GM11168 (cell line): ENCODE data around the gene RAB19.
"Not testable (repeated sequence)": the region's sequence is repeated elsewhere in the genome, so short reads cannot be mapped to it uniquely, and the experiment has no call there.

Experiments used
- in situ Hi-C: fragments of 300-500 bp; cut with MboI; formaldehyde crosslinking; loops from one replicate; pipeline ENCODE4 v1.12.0; 2022; ENCODE audit warnings: low sequenced_read_pairs; ENCODE audit not compliant: unreplicated experiment

The RAB19 gene

DNA sequence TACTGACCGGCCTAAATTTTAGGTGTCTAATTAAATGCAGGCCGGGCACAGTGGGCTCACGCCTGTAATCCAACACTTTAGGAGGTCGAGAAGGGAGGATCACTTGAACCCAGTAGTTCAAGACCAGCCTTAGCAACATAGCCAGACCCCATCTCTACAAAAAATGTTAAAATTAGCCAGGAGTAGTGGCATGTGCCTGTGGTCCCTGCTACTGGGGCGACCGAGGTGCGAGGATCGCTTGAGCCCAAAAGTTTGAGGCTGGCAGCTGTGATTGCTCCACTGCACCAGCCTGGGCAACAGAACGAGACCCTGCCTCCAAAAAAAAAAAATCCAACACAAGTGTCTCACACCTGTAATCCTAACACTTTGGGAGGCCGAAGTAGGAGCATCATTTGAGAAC lies 5.0 kb upstream of the RAB19 start:
- in situ Hi-C loops, result no loop called here

DNA sequence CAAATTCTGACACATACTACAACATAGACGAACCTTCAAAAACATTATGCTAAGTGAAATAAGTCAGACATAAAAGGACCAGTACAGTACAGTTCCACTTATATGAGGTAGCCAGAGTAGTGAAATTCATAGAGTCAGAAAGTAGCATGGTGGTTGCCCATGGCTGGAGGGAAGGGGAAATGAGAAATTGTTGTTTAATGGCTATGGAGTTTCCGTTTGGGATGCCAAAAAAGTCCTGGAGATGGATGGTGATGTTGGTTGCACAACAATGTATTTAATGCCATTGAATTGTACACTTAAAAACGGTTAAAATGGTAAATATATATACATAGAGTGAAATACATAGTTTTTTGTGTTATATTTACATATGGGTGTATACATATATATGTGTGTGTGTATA lies 3.5 kb upstream of the RAB19 start:
- in situ Hi-C loops, result no loop called here

DNA sequence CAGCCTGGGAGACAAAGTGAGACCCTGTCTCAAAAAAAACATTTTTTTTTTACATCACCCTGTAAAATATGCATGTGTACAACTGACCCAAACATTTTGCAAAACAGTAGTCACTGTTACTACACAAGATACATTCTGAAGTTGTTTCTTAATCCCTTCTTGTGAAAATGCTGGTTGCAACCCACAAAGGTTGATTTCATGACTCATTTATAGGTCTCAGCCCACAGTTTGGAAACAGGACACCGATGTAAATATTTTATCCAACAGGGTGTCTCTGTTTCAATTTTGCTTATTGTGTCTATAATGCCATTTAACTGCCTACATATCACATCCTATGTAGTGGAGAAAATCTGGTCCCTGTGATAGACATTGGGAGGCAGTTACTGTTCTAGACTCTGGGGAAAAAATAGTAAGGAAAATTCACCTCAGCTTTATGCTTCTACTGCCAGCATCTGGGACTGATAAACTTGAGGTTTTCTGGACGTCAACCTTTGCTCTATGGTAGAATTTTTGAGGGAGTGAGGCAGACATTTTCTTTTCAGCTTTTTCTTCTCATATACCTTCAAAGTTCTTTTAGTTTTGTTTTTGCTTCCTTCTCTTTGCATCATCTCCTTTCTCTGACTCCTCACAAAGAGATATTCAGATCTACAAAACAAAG lies 1.6 kb upstream of the RAB19 start:
- in situ Hi-C loops, result no loop called here

DNA sequence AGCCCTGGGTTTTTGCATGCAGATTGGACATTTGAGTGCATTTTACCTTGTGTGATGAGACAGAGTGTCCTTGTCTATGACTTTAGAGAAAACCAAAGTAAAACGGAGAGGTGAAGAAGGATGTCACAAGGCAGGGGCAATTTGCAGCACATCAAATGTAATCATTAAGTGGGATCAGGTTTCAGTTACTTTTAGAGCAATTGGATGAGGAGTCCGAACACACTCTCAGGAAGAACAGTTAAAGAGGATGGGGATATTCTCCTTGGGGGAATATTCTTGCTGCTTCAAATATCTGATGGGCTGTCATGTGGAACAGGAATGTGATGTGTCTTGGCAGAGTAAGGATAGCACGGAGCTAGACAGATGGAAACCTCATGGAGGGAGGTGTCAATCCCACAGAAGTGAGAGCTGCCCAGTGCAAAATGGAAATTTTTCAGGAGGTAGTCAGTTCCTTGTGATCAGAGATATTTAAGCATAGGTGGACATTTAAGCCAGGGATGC lies 757 bp downstream of the RAB19 start:
- in situ Hi-C loops, result no loop called here

DNA sequence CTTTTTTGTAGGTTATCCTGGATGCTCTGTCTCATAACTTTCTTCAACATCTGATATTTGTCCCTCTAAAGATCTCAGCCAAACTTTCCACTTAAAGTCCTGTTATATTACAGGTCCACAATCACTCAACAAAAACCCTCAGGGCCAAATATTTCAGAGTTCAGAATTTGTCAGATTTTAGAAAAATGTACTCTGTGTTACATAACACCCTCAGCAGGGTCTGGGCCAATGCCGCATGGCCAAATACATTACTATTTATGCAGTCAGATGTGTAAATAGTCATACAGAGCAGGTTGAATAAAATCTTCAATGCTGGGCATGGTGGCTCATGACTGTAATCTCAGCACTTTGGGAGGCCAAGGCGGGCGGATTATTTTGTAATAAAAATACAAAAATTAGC lies 11.5 kb downstream of the RAB19 start:
- in situ Hi-C loops, result no loop called here

DNA sequence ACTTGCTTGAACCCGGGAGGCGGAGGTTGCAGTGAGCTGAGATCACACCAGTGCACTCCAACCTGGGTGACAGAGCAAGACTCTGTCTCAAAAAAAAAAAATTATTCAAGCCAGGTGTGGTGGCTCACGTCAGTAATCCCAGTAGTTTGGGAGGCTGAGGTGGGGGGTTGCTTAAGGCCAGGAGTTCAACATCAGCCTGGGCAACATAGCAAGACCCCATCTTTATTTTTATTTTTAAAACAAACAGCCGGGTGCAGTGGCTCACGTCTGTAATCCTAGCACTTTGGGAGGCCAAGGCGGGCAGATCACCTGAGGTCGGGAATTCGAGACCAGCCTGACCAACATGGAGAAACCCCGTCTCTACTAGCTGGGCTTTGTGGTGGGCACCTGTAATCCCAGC lies 12.0 kb downstream of the RAB19 start:
- in situ Hi-C loops, result not testable (repeated sequence)

DNA sequence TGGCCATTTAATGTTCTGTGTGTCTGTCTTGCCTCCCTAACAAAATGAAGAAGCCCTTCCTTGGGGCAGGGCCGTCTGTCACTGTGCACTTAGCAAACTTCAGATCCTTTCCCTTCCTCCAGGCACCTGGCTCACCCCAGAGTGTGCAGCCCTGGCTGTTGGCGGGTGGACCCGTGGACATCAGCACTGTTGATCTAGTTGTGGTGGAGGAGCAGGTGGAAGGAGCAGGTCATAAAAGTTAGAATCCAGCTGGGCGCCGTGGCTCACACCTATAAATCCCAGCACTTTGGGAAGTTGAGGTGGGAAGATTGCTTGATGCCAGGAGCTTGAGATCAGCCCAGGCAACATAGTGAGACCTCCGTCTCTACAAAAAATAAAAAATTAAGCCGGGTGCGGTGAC lies 12.7 kb downstream of the RAB19 start:
- in situ Hi-C loops, result no loop called here

DNA sequence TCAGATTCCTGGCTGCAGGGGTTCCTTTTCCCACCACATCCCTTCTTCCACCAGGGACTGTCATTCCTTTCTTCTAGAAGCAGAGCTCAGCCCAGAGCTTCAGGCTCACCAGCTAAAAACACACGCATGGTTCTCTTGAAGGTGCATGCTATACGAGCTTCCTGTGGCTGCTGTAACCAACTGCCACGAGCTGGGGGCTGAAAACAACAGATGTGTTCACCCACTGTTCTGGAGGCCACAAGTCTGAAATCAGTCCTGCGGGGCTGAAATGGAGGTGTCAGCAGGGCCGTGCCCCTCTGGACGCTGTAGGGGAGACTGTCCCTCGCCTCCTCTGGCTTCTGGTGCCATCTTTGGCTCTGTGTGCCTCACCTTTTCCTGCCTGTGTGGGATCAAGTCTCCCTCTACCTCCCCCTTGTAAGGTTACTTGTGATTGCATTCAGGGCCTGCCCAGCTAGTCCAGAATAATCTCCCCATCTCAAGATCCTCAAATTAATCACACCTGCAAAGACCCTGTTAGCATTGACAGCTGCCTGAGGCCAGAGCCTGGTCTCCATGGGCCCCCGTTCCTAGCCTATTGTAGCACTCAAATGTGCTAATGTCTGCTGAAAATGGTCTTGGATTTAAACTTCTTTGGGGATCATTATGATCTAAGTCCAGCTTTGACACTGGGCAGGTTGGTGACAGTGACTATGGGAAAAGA lies 13.7 kb downstream of the RAB19 start:
- in situ Hi-C loops, result no loop called here

DNA sequence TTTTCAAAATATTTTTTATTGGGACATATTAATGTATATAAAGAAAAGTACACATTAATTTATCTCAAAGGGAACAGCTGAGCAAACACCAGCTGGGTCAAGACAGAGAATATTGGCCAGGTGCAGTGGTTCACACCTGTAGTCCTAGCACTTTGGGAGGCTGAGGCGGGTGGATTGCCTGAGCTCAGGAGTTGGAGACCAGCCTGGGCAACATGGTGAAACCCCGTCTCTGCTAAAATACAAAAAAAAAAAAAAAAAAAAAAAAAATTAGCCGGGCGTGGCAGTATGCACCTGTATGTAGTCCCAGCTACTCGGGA lies 14.3 kb downstream of the RAB19 start:
- in situ Hi-C loops, result not testable (repeated sequence)

DNA sequence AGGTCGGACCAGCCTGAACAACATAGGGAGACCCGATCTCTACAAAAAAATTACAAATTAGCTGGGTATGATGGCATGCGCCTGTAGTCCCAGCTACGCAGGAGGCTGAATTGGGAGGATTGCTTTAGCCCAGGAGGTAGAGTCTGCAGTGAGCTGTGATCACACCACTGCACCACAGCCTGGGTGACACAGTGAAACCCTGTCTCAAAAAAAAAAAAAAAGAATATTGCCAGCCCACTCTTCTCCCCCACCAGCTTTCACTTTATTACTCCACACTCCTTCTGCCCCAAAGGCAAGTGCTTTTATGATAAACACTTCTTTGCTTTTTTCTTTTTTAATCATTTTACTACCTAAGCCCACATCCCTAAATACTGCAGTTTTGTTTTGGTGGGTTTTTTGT lies 14.8 kb downstream of the RAB19 start:
- in situ Hi-C loops, result no loop called here

DNA sequence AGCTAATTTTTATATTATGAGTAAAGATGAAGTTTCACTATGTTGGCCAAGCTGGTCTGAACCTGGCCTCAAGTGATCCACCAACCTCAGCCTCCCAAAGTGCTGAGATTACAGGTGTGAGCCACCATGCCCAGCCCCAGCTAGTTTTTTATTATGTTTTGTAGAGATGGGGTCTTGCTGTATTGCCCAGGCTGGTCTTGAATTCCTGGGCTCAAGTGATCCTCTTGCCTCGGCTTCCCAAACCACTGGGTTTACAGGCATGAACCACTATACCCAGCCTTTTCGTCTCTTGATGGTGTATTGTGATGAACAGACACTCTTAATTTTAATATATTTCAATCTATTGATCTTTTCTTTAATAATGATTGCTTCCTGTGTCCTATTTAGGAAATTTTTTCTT lies 17.7 kb downstream of the RAB19 start:
- in situ Hi-C loops, result no loop called here

DNA sequence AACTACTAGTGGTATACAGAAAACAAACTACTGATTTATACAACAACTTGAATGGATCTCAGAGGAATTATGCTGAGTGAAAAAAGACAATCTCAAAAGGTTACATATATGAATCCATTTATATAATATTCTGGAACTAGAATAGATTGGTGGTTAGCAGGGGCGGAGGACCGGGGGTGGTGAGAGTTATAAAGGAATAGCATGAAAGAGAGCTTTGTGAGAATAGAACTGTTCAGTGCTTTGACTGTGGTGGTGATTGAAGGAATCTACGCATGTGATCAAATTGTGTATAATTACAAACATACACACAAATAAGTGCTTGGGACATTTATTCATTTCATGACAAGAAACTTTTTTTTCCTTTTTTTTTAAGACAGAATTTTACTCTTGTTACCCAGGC lies 19.6 kb downstream of the RAB19 start:
- in situ Hi-C loops, result no loop called here

DNA sequence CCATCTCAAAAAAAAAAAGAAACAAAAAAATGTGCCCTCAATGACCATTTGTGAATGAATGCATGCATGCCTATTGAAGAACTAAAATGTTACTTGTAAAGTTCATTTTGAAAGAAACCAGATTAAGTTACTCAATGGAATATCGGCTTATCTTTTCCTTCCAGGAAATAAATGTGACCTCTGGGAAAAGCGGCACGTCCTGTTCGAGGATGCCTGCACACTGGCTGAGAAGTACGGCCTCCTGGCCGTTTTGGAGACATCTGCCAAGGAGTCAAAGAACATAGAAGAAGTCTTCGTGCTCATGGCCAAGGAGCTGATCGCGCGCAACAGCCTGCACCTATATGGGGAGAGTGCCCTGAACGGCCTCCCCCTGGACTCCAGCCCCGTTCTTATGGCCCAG lies 21.9 kb downstream of the RAB19 start:
- in situ Hi-C loops, result no loop called here

DNA sequence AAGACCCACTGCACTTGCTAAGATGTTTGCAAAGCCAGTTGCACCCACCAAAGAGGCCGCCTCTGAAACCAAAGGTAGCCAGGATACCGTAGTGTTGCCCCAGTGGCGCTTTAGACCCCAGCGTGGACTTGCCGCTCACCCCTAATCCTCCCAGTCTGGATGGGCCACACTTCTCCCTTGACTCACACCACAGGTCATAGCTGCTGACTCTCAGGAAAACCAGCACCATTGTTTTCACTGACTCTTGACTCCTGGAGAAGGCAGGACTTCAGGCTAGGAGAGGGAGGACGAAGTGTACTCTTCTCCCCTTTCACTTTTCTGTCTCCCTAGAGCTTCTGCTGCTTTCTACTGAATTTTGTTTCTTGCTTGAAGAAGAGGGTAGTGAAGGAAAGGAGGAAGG lies 22.3 kb downstream of the RAB19 start:
- in situ Hi-C loops, result no loop called here

DNA sequence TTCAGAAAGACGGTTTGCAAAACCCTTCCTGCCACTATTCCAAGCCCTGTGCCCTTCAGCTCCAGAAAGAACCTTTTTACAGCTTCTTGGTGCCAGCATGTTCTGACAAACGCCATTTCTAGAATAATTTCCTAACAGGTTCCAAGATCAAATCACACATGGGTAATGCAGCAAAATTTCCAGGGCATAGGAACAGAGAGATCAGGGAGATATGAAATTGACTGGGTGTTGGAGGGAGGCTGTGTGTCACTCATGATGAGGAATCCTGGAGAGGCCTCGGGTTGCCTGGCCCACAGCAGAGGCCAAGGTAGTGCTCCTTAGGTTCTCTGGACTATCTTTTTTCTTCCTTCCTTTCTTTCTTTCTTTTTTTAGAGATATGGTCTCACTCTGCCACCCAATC lies 29.5 kb downstream of the RAB19 start:
- in situ Hi-C loops, result no loop called here

DNA sequence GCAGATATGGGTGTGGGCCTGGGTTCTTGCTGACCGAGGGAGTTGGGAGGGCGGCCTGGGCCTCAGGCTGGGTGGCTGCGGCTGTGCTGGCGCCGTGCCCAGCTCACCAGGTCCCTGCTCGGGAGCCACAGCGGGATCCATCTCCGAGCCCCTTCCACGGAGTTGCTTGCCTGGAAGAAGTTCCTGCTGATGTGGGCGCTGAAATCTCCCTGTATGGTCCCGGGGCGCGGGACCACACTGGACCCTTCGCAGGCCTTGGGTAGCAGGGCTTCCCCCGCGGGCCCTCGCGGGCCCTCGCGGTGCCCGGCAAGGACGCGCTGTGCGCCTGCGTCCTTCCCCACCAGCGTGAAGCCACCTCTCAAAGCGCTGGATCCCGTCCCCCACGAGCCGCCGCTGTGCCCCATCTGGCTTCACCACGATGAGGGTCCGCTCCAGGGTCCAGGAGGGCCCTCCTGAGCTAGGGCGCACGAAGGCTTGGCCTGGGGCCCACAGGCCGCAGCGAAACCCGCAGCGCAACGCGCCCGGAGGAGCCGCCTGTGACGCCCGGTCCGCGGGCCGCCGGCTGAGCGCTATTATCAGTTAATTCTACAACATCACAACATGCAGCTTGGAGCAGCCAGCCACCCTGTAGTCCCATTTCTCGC lies 31.5 kb downstream of the RAB19 start:
- in situ Hi-C loops, result no loop called here

DNA sequence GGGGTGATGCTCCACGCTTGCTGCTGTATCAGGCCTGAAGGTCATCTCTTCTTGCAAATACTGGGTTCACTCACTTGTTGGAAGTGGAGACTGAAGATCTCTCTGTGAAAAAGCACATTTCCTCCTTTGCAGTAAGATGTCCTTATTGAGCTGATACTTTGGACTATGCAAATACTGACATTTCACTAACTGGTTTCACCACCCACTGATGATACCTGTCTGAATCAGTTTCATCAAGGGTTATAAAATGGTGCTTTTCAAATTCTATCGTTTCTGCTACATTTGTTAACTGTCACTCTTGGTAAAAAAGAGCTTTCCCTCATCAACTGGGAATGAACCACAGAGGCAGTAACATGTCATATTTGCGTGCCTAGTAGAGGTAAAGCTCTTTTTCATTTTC lies 35.5 kb downstream of the RAB19 start:
- in situ Hi-C loops, result no loop called here

DNA sequence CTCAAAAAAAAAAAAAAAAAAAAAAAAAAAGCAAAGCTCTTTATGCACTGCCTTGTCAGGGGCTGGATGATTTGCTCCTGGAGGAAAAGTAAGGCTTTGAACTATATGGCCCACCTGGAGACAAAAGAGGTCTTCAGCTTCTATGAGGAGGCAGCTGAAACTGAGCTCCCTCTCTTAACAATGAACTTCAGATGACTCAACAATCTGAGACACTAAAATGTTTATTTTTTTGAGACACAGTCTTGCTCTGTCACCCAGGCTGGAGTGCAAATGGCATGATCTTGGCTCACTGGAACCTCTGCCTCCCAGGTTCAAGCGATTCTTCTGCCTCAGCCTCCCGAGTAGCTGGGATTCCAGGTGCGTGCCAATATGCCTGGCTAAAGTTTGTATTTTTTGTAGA lies 36.7 kb downstream of the RAB19 start:
- in situ Hi-C loops, result no loop called here

DNA sequence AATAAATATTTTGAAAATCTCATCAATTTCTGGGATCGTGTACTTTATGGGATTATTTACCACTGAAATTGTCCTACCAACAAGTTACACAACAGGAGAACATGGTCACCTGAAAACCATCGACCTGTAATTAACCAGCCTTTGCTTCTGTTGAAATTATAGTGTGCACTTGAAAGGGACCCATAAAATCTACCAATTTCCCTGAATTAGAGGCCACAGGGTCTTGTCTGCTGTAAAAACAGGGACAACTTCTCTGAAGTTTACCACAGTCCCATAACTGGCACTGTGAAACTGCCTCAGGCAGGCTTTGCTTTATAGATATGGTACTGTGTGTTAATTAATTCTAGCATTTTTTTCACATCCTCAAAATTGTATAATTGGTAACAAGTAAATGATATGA lies 37.7 kb downstream of the RAB19 start:
- in situ Hi-C loops, result no loop called here

DNA sequence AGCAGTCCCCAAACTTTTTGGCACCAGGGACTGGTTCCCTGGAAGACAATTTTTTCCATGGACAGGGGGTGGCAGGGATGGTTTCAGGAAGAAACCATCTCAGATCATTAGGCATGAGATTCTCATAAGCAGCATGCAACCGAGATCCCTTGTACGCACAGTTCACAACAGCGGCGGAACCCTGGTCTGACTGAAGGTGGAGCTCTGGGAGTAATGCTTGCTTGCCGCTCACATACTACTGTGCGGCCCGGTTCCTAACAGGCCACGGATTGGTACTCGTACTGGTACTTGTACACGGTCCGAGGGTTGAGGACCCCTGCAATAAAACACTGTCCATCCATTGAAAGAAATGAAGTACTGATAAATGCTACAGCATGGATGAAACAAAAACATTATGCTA lies 42.6 kb downstream of the RAB19 start:
- in situ Hi-C loops, result no loop called here

DNA sequence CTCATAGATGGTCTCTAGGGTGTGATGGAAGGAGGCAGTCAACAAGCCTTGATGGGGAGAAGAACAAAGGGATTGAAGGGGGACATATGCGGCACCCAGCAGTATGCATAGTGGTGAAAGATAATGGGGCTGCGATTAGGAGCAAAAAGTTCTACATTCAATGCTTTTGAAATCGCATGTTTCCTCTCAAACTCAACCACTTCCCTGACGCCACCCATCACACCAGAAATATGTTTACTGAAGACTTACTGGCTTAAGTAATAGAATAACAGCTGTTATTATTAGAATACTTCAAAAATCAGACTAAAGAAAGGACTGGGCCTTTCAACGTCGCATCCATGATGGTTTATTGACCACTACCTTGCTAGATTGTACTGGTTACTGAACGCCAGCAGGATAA lies 44.0 kb downstream of the RAB19 start:
- in situ Hi-C loops, result no loop called here
